Central memory CD8-positive, alpha-beta T cell (primary cell): ENCODE measurements around the gene ENTR1.

Source experiments
- ATAC-seq: fragments of 150-1000 bp; cut with Tn5 transposase; replicated peaks from 2 replicates; pipeline ENCODE4 v1.10.0; 2022; ENCODE audit warnings: mild to moderate bottlenecking, moderate FRiP score, moderate number of reproducible peaks; ENCODE audit not compliant: poor library complexity, severe bottlenecking; ENCODE audit errors: extremely low read depth
- DNase-seq, 2 donors: peaks; one replicate each; pipeline ENCODE4 v3.0.0; 2021; ENCODE audit warnings: low spot score in 2 of 2
- H3K27ac Mint-ChIP-seq: one replicate; pipeline ENCODE4 v1.8.0; 2022; ENCODE audit warnings: low read depth, mild to moderate bottlenecking, moderate library complexity, mixed read lengths
- H3K27me3 Mint-ChIP-seq: one replicate; pipeline ENCODE4 v1.8.0; 2022; ENCODE audit warnings: mixed read lengths
- H3K36me3 Mint-ChIP-seq: one replicate; pipeline ENCODE4 v1.8.0; 2022; ENCODE audit warnings: mild to moderate bottlenecking, moderate library complexity, mixed read lengths; ENCODE audit not compliant: insufficient read depth
- H3K4me1 Mint-ChIP-seq: one replicate; pipeline ENCODE4 v1.8.0; 2022; ENCODE audit warnings: mixed read lengths
- H3K4me3 Mint-ChIP-seq: one replicate; pipeline ENCODE4 v1.8.0; 2022; ENCODE audit warnings: mild to moderate bottlenecking, moderate library complexity, mixed read lengths
- H3K9me3 Mint-ChIP-seq: one replicate; pipeline ENCODE4 v1.8.0; 2022; ENCODE audit warnings: mixed read lengths

Gene ENTR1

DNA sequence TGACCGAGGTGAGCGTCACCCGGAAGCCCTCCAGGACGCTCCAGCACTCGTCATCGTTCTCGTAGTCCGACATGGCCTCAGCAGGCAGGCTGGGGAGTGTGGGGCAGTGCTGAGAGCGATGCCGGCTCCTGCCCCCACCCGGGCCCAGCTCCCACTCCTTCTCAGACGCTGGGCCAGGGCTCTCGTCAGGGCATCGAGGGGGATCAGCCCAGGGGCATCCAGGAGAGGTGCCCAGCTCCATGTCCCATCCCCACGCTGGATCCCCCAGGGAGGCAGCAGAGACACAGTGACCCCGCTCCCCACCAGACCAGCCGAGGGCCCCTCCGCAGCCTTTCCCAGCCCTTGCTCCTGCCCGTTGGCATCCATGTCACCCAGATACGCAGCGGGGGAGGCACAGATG lies 38.4 kb downstream of the ENTR1 start:
- H3K4me3 Mint-ChIP-seq: no peak overlapping the region
- H3K9me3 Mint-ChIP-seq: no peaks in the 10 kb centered on the region
- H3K27me3 Mint-ChIP-seq: no peaks in the 10 kb centered on the region
- no peaks in the 10 kb centered on the region for H3K36me3 Mint-ChIP-seq
- no peak for ATAC-seq
- H3K4me1 Mint-ChIP-seq: no peaks in the 10 kb centered on the region
- H3K27ac Mint-ChIP-seq: no peak overlapping the region
- DNase-seq: no peak

DNA sequence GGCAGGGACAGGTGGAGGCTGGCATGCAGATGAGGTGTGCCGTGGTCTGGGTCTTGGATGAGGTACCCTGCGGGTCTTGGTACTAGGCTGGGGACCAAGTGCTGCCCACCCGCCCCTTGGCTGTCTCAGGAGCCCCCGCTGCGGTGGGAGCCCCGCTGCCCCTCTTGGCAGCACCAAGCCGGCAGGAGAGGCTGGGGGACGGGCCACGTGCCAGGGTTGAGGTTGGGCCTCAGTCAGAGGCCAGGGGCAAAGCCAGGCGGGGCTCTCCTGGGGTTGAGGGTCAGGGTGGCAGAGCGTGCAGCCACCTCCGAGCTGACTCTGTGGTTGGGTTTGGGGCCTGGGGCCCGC lies 38.9 kb downstream of the ENTR1 start:
- Mint-ChIP-seq H3K4me3 (no peak overlapping the region), H3K27ac (no peak overlapping the region), H3K4me1 (no peaks in the 10 kb centered on the region), H3K27me3 (no peaks in the 10 kb centered on the region), H3K9me3 (no peaks in the 10 kb centered on the region), H3K36me3 (no peaks in the 10 kb centered on the region)
- DNase-seq (no peak), ATAC-seq (no peak)

- Mint-ChIP-seq H3K4me3 (no peak overlapping the region), H3K4me1 (no peaks in the 10 kb centered on the region), H3K27ac (no peak overlapping the region), H3K36me3 (no peaks in the 10 kb centered on the region), H3K27me3 (no peaks in the 10 kb centered on the region), H3K9me3 (no peaks in the 10 kb centered on the region)
- ATAC-seq (no peak), DNase-seq (no peak)
Observed at GRCh38 chr9:136370687-136371532, 39.5 kb downstream of the ENTR1 start.

GRCh38 chr9:136370037-136370436 lies 40.4 kb downstream of the ENTR1 start:
- Mint-ChIP-seq H3K4me3 (no peak overlapping the region), H3K4me1 (no peaks in the 10 kb centered on the region), H3K27ac (no peak overlapping the region), H3K36me3 (no peaks in the 10 kb centered on the region), H3K9me3 (no peaks in the 10 kb centered on the region), H3K27me3 (no peaks in the 10 kb centered on the region)
- DNase-seq (no peak), ATAC-seq (no peak)

- ATAC-seq (no peak), DNase-seq (no peak)
- H3K4me3 Mint-ChIP-seq: no peak overlapping the region
- H3K9me3 Mint-ChIP-seq: no peaks in the 10 kb centered on the region
- H3K4me1 Mint-ChIP-seq: no peaks in the 10 kb centered on the region
- H3K27me3 Mint-ChIP-seq: no peaks in the 10 kb centered on the region
- peaks cover 2% of the 10 kb centered on the region for H3K36me3 Mint-ChIP-seq
- H3K27ac Mint-ChIP-seq: no peak overlapping the region
Observed at GRCh38 chr9:136368190-136368589, 42.2 kb downstream of the ENTR1 start.

DNA sequence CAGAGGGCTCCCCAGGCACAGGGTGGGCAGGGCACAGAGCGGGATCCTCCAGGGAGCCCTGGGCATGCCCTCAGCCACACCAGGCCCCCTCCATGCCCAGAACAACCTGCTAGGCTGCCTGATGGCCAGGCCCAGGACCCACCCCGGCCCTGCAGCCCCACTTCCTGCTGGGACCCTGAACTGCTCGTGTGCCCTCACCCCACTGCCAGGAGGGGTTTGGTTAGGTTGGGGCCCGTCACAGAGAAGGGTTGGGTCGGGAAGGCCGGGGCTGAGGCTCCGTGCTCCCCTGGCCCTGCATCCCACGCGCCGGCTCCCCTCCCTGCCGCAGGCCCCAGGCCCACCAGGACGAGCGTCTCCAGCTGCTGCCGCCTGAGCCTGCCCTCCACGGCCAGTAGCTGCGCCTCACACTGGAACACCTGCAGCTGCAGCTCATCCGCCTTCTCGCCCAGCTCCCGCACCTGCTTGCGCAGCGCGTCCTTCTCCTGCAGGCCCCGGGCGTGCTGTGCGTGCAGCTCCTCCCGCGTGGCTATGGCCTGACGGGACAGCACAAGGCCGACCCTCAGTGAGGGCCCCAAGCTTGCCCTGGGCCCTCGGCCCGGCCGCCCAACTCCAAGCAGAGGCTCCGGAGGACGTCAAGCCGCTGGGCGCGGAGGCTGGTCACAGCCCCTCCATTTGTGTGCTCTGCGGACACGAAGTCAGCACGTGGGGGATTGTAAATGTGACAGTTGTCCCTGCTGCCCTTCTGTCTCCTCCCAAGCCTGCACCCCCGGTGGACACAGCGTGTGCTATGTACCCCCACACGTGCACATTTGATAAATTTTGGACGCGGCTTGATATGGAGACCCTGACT lies 42.9 kb downstream of the ENTR1 start:
- Mint-ChIP-seq H3K27me3 (no peaks in the 10 kb centered on the region), H3K9me3 (no peaks in the 10 kb centered on the region), H3K27ac (no peak overlapping the region), H3K4me3 (no peak overlapping the region), H3K4me1 (peaks cover 2% of the 10 kb centered on the region), H3K36me3 (peaks cover 5% of the 10 kb centered on the region)
- DNase-seq (no peak), ATAC-seq (no peak)

- no peak for ATAC-seq
- no peak for DNase-seq
- Mint-ChIP-seq H3K4me3 (no peak overlapping the region), H3K4me1 (peaks cover 5% of the 10 kb centered on the region), H3K9me3 (no peaks in the 10 kb centered on the region), H3K27ac (no peak overlapping the region), H3K36me3 (peaks cover 6% of the 10 kb centered on the region), H3K27me3 (no peaks in the 10 kb centered on the region)
Observed at GRCh38 chr9:136366826-136367225, 43.6 kb downstream of the ENTR1 start.

DNA sequence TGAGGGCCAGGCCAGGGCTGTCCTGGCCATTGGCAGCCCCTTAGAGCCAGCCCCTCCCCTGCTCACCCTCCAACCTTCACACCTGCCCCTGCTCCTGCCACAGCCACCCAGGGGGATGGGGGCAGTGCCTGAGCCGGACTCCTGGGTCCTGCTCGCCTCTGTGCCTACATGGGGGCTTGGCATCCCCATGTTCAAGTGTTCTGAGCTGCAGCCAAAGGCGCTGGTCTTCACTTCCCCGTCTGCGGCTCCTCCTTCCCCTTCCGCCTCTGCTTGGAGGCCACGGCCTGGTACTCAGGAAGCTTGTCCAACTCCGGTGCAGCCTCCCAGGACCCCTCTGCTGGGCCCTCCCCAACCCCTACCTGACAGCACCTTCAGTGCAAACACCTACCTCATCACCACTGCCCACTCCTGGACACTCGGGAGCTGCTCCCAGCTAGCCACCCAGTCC lies 44.6 kb downstream of the ENTR1 start:
- no peak overlapping the region for H3K27ac Mint-ChIP-seq
- H3K27me3 Mint-ChIP-seq: no peaks in the 10 kb centered on the region
- H3K4me1 Mint-ChIP-seq: peaks cover 5% of the 10 kb centered on the region
- no peak for ATAC-seq
- no peak for DNase-seq
- H3K9me3 Mint-ChIP-seq: no peaks in the 10 kb centered on the region
- peaks cover 7% of the 10 kb centered on the region for H3K36me3 Mint-ChIP-seq
- H3K4me3 Mint-ChIP-seq: no peak overlapping the region

DNA sequence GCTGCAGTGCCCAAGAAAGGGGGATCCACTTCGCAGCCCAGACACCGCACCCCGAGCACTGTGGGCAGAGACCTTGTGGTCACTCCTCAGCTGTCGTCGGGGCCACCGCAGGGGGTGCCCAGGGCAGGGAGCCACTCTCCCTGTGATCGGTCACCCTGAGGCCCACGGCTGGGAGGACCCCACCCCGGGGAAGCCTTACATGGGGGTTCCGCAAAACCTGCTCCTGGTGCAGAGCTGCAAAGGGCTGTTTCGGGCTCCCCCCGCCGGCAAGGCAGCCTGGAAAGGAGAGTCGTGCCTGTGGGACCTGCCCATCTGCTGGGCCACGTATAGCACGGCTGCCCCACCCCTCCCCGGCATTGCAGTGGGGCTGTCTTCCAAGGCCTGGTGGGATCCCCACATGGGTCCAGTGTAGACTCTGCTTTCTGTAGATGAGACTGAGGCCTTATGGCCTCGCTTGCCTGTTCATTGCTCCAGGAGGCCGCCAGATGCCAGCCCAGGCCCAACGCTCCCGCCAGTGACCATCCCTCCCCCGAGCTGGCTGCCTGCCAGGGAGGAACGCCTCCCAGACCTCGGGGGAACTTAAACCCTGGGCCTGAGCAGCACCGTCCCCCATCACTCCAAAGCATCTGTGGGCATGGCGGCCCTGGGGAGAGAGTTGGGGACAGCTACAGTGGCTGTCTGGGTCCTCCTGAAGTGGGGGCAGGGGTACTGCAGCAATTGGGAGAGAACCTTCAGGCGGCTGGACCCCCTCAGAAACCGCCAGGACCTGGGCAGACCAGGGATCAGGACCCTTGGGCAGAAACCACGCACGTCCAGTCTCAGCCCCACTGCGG lies 45.3 kb downstream of the ENTR1 start:
- DNase-seq (no peak), ATAC-seq (no peak)
- H3K36me3 Mint-ChIP-seq: peaks cover 8% of the 10 kb centered on the region
- peaks cover 5% of the 10 kb centered on the region for H3K4me1 Mint-ChIP-seq
- H3K9me3 Mint-ChIP-seq: no peaks in the 10 kb centered on the region
- H3K4me3 Mint-ChIP-seq: no peak overlapping the region
- no peaks in the 10 kb centered on the region for H3K27me3 Mint-ChIP-seq
- H3K27ac Mint-ChIP-seq: no peak overlapping the region

DNA sequence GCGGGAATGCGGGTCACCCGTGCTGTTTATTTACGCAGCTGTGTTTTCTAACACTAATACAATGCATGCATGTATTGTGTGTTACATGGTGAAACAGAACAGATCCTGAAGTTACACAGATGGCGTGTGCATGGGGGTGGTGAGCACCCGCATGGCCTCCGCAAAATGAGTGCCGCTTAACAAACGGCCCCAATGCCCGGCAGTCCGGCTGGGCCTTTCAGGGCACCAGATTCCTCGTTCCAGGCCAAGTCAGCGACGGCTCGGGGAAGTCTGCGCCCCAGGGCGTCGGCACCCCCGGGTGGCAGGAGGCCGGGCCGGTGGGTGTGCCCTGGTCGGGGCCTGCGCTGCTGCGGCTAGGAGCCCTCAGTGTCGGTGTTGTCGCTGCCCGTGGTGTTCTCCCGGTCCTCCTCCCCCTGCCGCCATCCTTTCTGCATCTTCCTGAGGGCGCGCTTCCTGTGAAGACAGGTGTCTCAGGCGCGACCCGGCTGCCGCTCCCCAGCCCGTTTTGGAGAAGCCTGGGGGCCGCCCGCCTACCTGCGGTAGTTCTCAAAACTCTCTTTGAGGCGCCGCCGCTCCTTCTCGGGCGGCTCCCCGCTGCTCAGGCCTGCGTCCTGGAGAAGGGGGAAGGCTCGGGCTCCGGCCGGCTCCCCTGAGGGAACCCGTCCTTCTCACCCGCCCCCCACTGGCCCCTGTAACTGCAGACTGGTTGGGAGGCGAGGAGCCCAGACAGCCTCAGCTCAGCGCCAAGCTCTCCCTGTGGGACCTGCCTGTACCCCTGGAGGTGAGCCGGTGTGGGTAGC lies 46.3 kb downstream of the ENTR1 start:
- Mint-ChIP-seq H3K4me1 (peaks cover 5% of the 10 kb centered on the region), H3K27ac (no peak overlapping the region), H3K4me3 (peak overlapping the region; percentile 74), H3K9me3 (no peaks in the 10 kb centered on the region), H3K27me3 (no peaks in the 10 kb centered on the region), H3K36me3 (peaks cover 8% of the 10 kb centered on the region)
- DNase-seq (no peak), ATAC-seq (peak; percentile 4)

DNA sequence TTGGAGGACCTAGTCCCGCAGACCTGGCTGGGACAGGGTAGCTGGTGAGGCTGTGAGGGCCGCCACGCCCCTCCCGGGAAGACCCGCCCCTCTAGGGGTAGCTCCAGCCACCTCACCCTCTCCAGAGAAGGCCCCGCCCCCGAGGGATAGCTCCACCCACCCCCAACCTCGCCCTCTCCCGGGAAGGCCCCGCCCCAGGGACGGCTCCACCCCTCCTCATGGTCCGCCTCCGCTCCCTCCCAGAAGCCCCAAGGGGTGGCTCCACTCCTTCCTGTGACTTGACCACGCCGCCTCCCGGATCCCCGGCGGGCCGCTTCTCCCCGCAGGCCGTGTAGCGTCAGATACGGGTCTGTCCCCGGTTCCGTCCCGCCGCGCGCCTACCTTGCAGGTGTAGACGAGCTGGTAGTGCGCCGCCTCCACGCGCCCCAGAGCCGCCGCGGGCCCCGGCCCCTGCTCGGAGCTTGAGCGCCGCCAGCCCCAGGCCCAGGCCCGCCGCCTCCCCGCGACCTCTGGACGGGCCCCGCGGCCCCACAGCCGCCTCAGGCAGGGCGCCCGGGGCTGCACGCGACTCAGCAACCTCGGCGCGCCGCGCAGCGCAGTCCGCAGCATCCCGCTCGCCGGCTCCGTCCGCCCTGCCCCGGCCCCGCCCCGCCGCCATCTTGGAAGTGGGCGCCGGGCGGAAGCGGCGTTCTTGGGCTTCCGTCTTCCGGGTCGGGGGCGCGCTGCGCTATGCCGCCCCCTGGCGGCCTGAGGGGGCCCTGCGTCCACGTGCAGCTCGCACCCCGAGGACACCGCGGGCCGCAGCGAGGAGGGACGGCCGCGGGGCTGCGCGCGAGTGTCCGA lies 47.1 kb downstream of the ENTR1 start, which contains the start of gene DNLZ:
TSS of gene DNLZ (minus strand) at position 639 of the 843 bp plus-strand sequence. CDS start at position 609, 30 bp downstream.
- peak; percentile 87 for ATAC-seq
- H3K9me3 Mint-ChIP-seq: no peaks in the 10 kb centered on the region
- no peaks in the 10 kb centered on the region for H3K27me3 Mint-ChIP-seq
- no peak within 1 kb of the TSS for H3K27ac Mint-ChIP-seq
- H3K36me3 Mint-ChIP-seq: peaks cover 8% of the 10 kb centered on the region
- H3K4me1 Mint-ChIP-seq: peaks cover 5% of the 10 kb centered on the region
- DNase-seq: peak; percentile 75 to 82
- peak within 1 kb of the TSS; percentile 74 for H3K4me3 Mint-ChIP-seq
